ENCODE data around the gene CCDC197.

DNA sequence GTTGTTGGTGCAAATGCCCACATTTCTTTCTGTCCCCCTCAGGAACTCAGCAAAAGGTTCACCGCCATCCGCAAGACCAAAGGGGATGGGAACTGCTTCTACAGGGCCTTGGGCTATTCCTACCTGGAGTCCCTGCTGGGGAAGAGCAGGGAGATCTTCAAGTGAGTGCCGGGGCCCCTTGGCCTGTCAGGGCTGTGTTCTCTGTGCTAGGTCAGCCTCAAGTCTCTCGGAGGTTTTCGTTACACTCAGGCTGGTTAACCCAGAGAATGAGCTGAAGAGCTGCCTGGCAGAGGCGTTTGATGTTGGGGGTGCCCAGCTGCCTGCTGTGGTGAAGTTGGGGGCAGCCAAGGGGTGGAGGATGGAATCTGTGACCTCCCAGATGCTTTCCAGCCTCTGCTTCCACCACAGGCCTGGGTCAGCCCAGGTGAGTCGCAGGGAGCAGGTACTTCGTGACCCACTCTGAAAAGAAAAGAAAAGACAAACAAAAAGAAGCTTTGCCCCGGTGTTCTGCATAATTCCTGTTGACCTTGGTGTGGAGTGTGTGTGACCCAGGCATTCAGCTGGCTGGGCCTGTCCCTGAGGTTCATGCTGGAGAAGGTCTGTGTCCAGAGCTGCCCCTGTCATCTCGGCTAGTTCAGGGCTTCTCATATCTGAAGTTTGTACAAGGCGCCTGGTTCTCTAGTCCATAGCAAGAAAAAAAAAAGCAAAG, 42.0 kb downstream of the CCDC197 start:
- TF ChIP-seq EZH2 (IDR thresholded peaks at IDR 0.05; ENCODE audit: borderline replicate concordance, insufficient read depth, low read length, poor library complexity, severe bottlenecking) (no peak), RAD21 (conservative IDR thresholded peaks at IDR 0.05) (no peak)
- TF ChIP-seq, protein P1, sequence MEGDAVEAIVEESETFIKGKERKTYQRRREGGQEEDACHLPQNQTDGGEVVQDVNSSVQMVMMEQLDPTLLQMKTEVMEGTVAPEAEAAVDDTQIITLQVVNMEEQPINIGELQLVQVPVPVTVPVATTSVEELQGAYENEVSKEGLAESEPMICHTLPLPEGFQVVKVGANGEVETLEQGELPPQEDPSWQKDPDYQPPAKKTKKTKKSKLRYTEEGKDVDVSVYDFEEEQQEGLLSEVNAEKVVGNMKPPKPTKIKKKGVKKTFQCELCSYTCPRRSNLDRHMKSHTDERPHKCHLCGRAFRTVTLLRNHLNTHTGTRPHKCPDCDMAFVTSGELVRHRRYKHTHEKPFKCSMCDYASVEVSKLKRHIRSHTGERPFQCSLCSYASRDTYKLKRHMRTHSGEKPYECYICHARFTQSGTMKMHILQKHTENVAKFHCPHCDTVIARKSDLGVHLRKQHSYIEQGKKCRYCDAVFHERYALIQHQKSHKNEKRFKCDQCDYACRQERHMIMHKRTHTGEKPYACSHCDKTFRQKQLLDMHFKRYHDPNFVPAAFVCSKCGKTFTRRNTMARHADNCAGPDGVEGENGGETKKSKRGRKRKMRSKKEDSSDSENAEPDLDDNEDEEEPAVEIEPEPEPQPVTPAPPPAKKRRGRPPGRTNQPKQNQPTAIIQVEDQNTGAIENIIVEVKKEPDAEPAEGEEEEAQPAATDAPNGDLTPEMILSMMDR (IDR thresholded peaks at IDR 0.05; ENCODE audit: poor library complexity, severe bottlenecking): no peak

Data from neural cell (in vitro differentiated cells).